Gastroesophageal sphincter (tissue), 4 donors: ENCODE results near the gene RBKS. TPM values are rescaled to one million over a fixed set of nuclear protein-coding genes. Genes with fewer than 3 reads are reported as not detected.
A peak's percentile ranks its signal among the peaks of the same experiment; 100 is the strongest.

Experiments
- ATAC-seq: fragments of 150-250 bp; one replicate; pipeline ENCODE4 v1.9.1; 2016; ENCODE audit warnings: mild to moderate bottlenecking, moderate library complexity
- H3K27ac ChIP-seq, 4 donors: fragments of 200-600 bp; sonication (generic) in 3 of 4; 1 replicate in 3 of 4; 2 replicates in 1 of 4; pipeline ENCODE4 v1.5.1; 2016 to 2019
- H3K27me3 ChIP-seq: fragments of 200-600 bp; sonication (generic); one replicate; pipeline ENCODE4 v1.5.1; 2019
- H3K36me3 ChIP-seq, 2 donors: fragments of 200-600 bp; sonication (generic); one replicate each; pipeline ENCODE4 v1.5.1; 2019; ENCODE audit warnings: control low read depth in 1 of 2
- H3K4me1 ChIP-seq, 3 donors: fragments of 200-600 bp; sonication (generic); 1 replicate in 2 of 3; 2 replicates in 1 of 3; pipeline ENCODE4 v1.5.1; 2016 to 2019; ENCODE audit warnings: control low read depth in 2 of 3
- H3K4me3 ChIP-seq, 2 donors: fragments of 200-600 bp; sonication (generic); one replicate each; pipeline ENCODE4 v1.5.1; 2019; ENCODE audit warnings: mild to moderate bottlenecking in 1 of 2, moderate library complexity in 1 of 2
- H3K9me3 ChIP-seq, 3 donors: fragments of 200-600 bp; sonication (generic); one replicate each; pipeline ENCODE4 v1.5.1; 2017 to 2019; ENCODE audit warnings: control low read depth in 2 of 3
- CTCF ChIP-seq, 4 experiments: fragments of 200-600 bp in 2 of 4; fragments of 450-650 bp in 2 of 4; sonication (generic) in 1 of 4; IDR thresholded peaks; one replicate each; pipeline ENCODE4 v1.5.1; 2017 to 2019; ENCODE audit warnings: antibody characterized with exemption in 4 of 4, mild to moderate bottlenecking in 2 of 4, moderate library complexity in 2 of 4
- EP300 ChIP-seq: sonication (generic); formaldehyde crosslinking; IDR thresholded peaks from one replicate; pipeline ENCODE4 v1.6.1; 2017; ENCODE audit warnings: antibody characterized with exemption, mild to moderate bottlenecking
- POLR2A ChIP-seq, 2 donors: fragments of 450-650 bp; IDR thresholded peaks; one replicate each; pipeline ENCODE4 v1.6.1; 2017; ENCODE audit warnings: antibody characterized with exemption in 2 of 2, mild to moderate bottlenecking in 2 of 2, moderate library complexity in 1 of 2
- POLR2AphosphoS5 ChIP-seq: sonication (generic); formaldehyde crosslinking; IDR thresholded peaks from one replicate; pipeline ENCODE4 v1.6.1; 2017; ENCODE audit warnings: antibody characterized with exemption
- WGBS, 2 donors: methylation state at CpG; one replicate each; pipeline ENCODE4 v1.1.5; 2018; ENCODE audit warnings: low coverage in 1 of 2; 5-methylcytosine and 5-hydroxymethylcytosine counted together
- total RNA-seq, 4 donors: library from RNA; depleted of rRNA; stranded (reverse); fragments of >200 nt; gene quantifications; one replicate each; pipeline ENCODE4 v1.1.0, GENCODE V29; 2016

The RBKS gene
- total RNA-seq, 4 donors from 2014 or later = 0.81 to 2.4 (median 1.6) TPM

GRCh38 chr2:27802547-27802946, 87.6 kb downstream of the RBKS start:
- Histone ChIP-seq H3K27me3 (no peaks in the 10 kb centered on the region), H3K9me3 (no peaks in the 10 kb centered on the region), H3K27ac (peak overlapping the region in 3 of 4 donors; percentile 11 to 51 (median 49)), H3K36me3 (no peaks in the 10 kb centered on the region), H3K4me1 (peaks cover 4 to 48% (median 12%) of the 10 kb centered on the region in 3 donors), H3K4me3 (no peak overlapping the region)
- ATAC-seq = no peak
- no peak for TF ChIP-seq POLR2A (IDR thresholded peaks at IDR 0.05)
- 63 to 78% methylated on average over 4 to 6 of the region's 6 CpGs for WGBS, 2 donors

- TF ChIP-seq EP300 (no peak), POLR2AphosphoS5 (no peak), CTCF (IDR thresholded peaks at IDR 0.05) (no peak), POLR2A (IDR thresholded peaks at IDR 0.05) (no peak)
- Histone ChIP-seq H3K4me1 (peaks cover 10 to 65% (median 24%) of the 10 kb centered on the region in 3 donors), H3K9me3 (no peaks in the 10 kb centered on the region), H3K36me3 (no peaks in the 10 kb centered on the region), H3K4me3 (no peak overlapping the region), H3K27ac (peak overlapping the region in 3 of 4 donors; percentile 85 to 93 (median 91)), H3K27me3 (no peaks in the 10 kb centered on the region)
- WGBS, 2 donors = 60 to 100% methylated on average over 2 of the region's 6 CpGs
- ATAC-seq = no peak
These were observed 89.3 kb downstream of the RBKS start for GRCh38 chr2:27800856-27801255.

DNA sequence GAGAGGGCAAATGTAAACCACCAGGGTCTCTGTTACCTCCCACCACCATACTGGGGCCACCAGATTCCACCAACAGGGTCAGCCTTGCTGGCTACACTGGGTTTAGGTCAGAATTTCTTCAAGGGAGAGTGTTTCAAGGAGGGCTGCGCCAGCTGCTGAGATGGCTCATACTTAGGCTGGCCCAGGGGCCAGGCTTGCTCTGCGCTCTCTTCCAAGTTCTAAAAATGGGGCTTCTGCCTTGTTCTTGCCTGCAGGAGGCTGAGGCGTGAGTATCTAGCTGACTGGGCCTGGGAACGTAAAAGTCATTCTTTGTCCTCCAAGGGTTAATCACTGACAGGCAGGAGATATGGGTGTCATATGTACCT, 90.6 kb downstream of the RBKS start:
- Histone ChIP-seq H3K4me1 (peaks cover 14 to 77% (median 28%) of the 10 kb centered on the region in 3 donors), H3K27me3 (no peaks in the 10 kb centered on the region), H3K4me3 (no peak overlapping the region), H3K27ac (peak overlapping the region; percentile 85 to 93 (median 89)), H3K9me3 (no peaks in the 10 kb centered on the region), H3K36me3 (no peaks in the 10 kb centered on the region)
- 60 to 75% methylated on average over 1 to 3 of the region's 4 CpGs for WGBS, 2 donors
- no peak for ATAC-seq
- no peak for TF ChIP-seq EP300
- no peak for TF ChIP-seq POLR2A (IDR thresholded peaks at IDR 0.05)
- no peak for TF ChIP-seq CTCF (IDR thresholded peaks at IDR 0.05)

DNA sequence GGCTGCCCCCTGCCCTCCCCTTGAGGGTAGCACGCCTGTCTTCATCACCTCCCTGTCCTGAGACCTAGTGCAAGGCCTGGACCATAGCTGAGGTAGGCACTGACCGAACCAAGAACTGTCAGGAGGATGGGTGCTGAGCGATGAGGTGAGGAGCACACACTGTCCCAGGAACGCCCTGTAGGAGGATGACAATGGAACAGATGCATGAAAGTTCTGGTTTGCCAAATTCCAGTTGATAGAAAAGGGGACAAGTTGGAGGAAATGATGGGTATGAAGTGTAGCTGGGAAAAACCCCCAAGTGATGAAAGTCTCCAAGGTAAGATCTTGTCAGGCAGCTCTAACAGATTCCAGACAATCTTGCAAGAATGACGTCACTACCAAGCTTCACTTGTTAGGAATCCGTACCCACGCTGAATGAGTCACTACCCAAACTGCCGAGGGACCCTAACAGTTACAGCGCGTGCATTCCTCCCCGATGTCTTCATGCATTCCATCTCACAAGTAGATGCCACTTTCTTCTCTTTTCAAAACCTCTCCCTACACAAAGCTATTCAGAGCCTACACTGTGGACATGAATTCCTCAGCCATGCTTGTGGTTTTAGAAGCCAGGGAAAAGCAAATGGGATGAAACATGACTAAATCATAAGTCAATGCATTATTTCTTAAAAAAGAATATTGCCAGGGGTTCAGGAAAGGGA, 91.1 kb downstream of the RBKS start:
- Histone ChIP-seq H3K27me3 (no peaks in the 10 kb centered on the region), H3K27ac (peak overlapping the region; percentile 85 to 93 (median 89)), H3K4me1 (peaks cover 14 to 77% (median 28%) of the 10 kb centered on the region in 3 donors), H3K9me3 (no peaks in the 10 kb centered on the region), H3K36me3 (no peaks in the 10 kb centered on the region), H3K4me3 (no peak overlapping the region)
- WGBS, 2 donors = 39 to 55% methylated on average over 8 to 10 of the region's 11 CpGs
- ATAC-seq = peak; percentile 93
- TF ChIP-seq POLR2A (IDR thresholded peaks at IDR 0.05) = no peak
- TF ChIP-seq CTCF (IDR thresholded peaks at IDR 0.05) = peak in 2 of 4 experiments; percentile 4 to 13
- peak; percentile 85 for TF ChIP-seq POLR2AphosphoS5

DNA sequence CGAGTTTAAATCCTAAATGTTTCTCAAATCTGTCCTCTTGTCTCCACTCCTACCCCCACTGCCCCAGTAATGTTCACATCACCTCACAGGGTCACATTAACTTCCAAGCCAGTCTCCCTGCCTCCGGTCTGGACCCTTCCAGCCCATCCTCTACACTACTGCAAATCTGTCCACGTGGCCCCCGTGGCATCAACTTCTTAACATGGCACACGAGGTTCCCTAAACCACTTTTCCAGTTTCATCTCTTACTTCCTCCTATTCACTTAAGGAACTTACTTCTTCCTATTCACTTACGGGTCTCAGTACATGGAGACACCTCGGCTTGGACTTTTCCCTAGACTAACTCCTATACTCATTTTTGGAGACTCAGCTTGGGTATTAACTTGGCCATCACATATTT, 91.7 kb downstream of the RBKS start:
- H3K9me3 ChIP-seq = no peaks in the 10 kb centered on the region
- peaks cover 14 to 77% (median 28%) of the 10 kb centered on the region in 3 donors for H3K4me1 ChIP-seq
- TF ChIP-seq EP300 (no peak), POLR2A (IDR thresholded peaks at IDR 0.05) (no peak), CTCF (IDR thresholded peaks at IDR 0.05) (no peak), POLR2AphosphoS5 (no peak)
- no peaks in the 10 kb centered on the region for H3K36me3 ChIP-seq
- peak overlapping the region; percentile 85 to 93 (median 89) for H3K27ac ChIP-seq
- H3K4me3 ChIP-seq = no peak overlapping the region
- no peak for ATAC-seq
- 78 to 88% methylated on average over 5 to 7 of the region's 7 CpGs for WGBS, 2 donors
- no peaks in the 10 kb centered on the region for H3K27me3 ChIP-seq
